WTC11 (cell line): ENCODE results near the gene SLCO1A2. TPM values are rescaled to one million over a fixed set of nuclear protein-coding genes. Genes with fewer than 3 reads are reported as not detected.

ENCODE experiments used
- ATAC-seq: fragments of 200-7000 bp; cut with Tn5 transposase; 2 replicates; pipeline ENCODE4 v1.10.0; 2021; ENCODE audit warnings: mild to moderate bottlenecking, moderate library complexity
- CTCF ChIA-PET: fragments of 300-600 bp; sonication (Branson Sonifier 250); formaldehyde crosslinking; loops from one replicate; lab custom pipeline; 2021; ENCODE audit warnings: antibody characterized with exemption; lab: Charles Lee
- POLR2A ChIA-PET: fragments of 350-600 bp; sonication (Branson Sonifier 250); formaldehyde crosslinking; loops from one replicate; lab custom pipeline; 2021; ENCODE audit warnings: antibody characterized with exemption; lab: Charles Lee
- DNase-seq: peaks from one replicate; pipeline ENCODE4 v3.0.0; 2021; ENCODE audit warnings: low spot score
- H3K27ac Mint-ChIP-seq: 2 replicates; pipeline ENCODE4 v1.8.0; 2021; ENCODE audit warnings: mixed read lengths
- H3K27me3 Mint-ChIP-seq: 2 replicates; pipeline ENCODE4 v1.8.0; 2021; ENCODE audit warnings: low read depth, mild to moderate bottlenecking, moderate library complexity, mixed read lengths
- H3K36me3 Mint-ChIP-seq: 2 replicates; pipeline ENCODE4 v1.8.0; 2021; ENCODE audit warnings: mixed read lengths
- H3K4me1 Mint-ChIP-seq: 2 replicates; pipeline ENCODE4 v1.8.0; 2022; ENCODE audit warnings: mixed read lengths
- H3K4me3 Mint-ChIP-seq: 2 replicates; pipeline ENCODE4 v1.8.0; 2021; ENCODE audit warnings: mild to moderate bottlenecking, moderate library complexity, mixed read lengths
- H3K9me3 Mint-ChIP-seq: 2 replicates; pipeline ENCODE4 v1.8.0; 2021; ENCODE audit warnings: mixed read lengths
- CREM ChIP-seq: sonication (generic); formaldehyde crosslinking; IDR thresholded peaks from 2 replicates; pipeline ENCODE4 v1.8.1; 2022; ENCODE audit warnings: mild to moderate bottlenecking, missing genetic modification reagents, moderate library complexity
- ESRRA ChIP-seq: sonication (generic); formaldehyde crosslinking; IDR thresholded peaks from 2 replicates; pipeline ENCODE4 v1.8.1; 2022; ENCODE audit warnings: mild to moderate bottlenecking, missing genetic modification reagents, borderline replicate concordance
- FOXJ3 ChIP-seq: sonication (generic); formaldehyde crosslinking; IDR thresholded peaks from 2 replicates; pipeline ENCODE4 v1.9.0; 2021; ENCODE audit warnings: missing genetic modification reagents, mild to moderate bottlenecking, borderline replicate concordance
- NR2C2 ChIP-seq: sonication (generic); formaldehyde crosslinking; IDR thresholded peaks from 2 replicates; pipeline ENCODE4 v1.8.0; 2022; ENCODE audit warnings: mild to moderate bottlenecking, missing genetic modification reagents
- NR3C1 ChIP-seq: sonication (generic); formaldehyde crosslinking; conservative IDR thresholded peaks from 2 replicates; pipeline ENCODE4 v1.8.1; 2023; ENCODE audit warnings: low read depth, mild to moderate bottlenecking, missing genetic modification reagents
- SMAD4 ChIP-seq: sonication (generic); formaldehyde crosslinking; IDR thresholded peaks from 2 replicates; pipeline ENCODE4 v1.8.0; 2022; ENCODE audit warnings: mild to moderate bottlenecking, missing genetic modification reagents
- TCF7 ChIP-seq: sonication (generic); formaldehyde crosslinking; IDR thresholded peaks from 2 replicates; pipeline ENCODE4 v1.8.0; 2022; ENCODE audit warnings: mild to moderate bottlenecking, low read depth, missing genetic modification reagents, moderate library complexity
- TP53 ChIP-seq: sonication (generic); formaldehyde crosslinking; IDR thresholded peaks from 2 replicates; pipeline ENCODE4 v1.8.1; 2023; ENCODE audit warnings: mild to moderate bottlenecking, missing genetic modification reagents
- ZNF317 ChIP-seq: sonication (generic); formaldehyde crosslinking; IDR thresholded peaks from 2 replicates; pipeline ENCODE4 v1.8.1; 2023; ENCODE audit warnings: low read depth, mild to moderate bottlenecking, moderate library complexity, missing genetic modification reagents, borderline replicate concordance
- ZNF396 ChIP-seq: fragments of 250-450 bp; sonication (Bioruptor Pico); IDR thresholded peaks from 2 replicates; pipeline ENCODE4 v1.8.0; 2021; ENCODE audit warnings: mild to moderate bottlenecking, moderate library complexity, borderline replicate concordance
- total RNA-seq: library from RNA; stranded (reverse); gene quantifications from 3 replicates; pipeline ENCODE4 v1.2.3, GENCODE V29; 2021
- TF ChIP-seq, protein P1 (sequence below): fragments of 250-450 bp; sonication (Bioruptor Pico); IDR thresholded peaks from 2 replicates; pipeline ENCODE4 v1.8.0; 2021; ENCODE audit warnings: mild to moderate bottlenecking
- TF ChIP-seq, protein P2 (sequence below): sonication (generic); formaldehyde crosslinking; IDR thresholded peaks from 2 replicates; pipeline ENCODE4 v1.8.0; 2022; ENCODE audit warnings: missing genetic modification reagents
- TF ChIP-seq, protein P3 (sequence below): sonication (generic); formaldehyde crosslinking; IDR thresholded peaks from 2 replicates; pipeline ENCODE4 v1.8.1; 2022; ENCODE audit warnings: low read depth, missing genetic modification reagents, borderline replicate concordance
- TF ChIP-seq, protein P4 (sequence below): sonication (generic); formaldehyde crosslinking; IDR thresholded peaks from 2 replicates; pipeline ENCODE4 v1.8.1; 2022; ENCODE audit warnings: mild to moderate bottlenecking, missing genetic modification reagents, moderate library complexity, borderline replicate concordance

Gene SLCO1A2
- total RNA-seq, 1 experiment from 2014 or later = 9.9 TPM

DNA sequence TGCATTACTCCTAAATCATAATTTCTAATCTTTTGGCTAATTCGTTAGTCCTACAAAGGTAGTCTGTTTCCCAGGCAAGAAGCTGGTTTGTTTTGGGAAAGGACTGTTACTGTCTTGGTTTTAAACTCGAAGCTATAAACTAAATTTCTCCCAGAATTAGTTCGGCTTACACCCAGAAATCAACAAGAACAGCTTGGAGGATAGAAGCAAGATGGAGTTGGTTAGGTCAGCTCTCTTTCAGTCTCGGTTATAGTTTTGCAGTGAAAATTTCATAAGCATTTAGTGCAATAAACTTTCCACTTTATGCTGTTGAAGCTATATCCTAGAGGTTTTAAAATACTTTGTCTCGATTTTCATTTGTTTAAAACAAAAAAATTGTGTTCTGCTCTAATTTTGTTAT lies 100.3 kb downstream of the SLCO1A2 start:
- DNase-seq = no peak
- Mint-ChIP-seq H3K27ac (no peak overlapping the region), H3K9me3 (peaks cover 8% of the 10 kb centered on the region), H3K4me1 (no peaks in the 10 kb centered on the region), H3K36me3 (peaks cover 5% of the 10 kb centered on the region), H3K4me3 (no peak overlapping the region), H3K27me3 (no peaks in the 10 kb centered on the region)
- TF ChIP-seq ZNF317 (CRISPR knock-in tag) (no peak), ESRRA (CRISPR knock-in tag) (no peak), ZNF396 (CRISPR knock-in tag) (no peak), CREM (no peak), NR3C1 (CRISPR knock-in tag) (no peak)
- TF ChIP-seq, protein P1, sequence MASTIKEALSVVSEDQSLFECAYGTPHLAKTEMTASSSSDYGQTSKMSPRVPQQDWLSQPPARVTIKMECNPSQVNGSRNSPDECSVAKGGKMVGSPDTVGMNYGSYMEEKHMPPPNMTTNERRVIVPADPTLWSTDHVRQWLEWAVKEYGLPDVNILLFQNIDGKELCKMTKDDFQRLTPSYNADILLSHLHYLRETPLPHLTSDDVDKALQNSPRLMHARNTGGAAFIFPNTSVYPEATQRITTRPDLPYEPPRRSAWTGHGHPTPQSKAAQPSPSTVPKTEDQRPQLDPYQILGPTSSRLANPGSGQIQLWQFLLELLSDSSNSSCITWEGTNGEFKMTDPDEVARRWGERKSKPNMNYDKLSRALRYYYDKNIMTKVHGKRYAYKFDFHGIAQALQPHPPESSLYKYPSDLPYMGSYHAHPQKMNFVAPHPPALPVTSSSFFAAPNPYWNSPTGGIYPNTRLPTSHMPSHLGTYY (CRISPR knock-in tag) = no peak
- no peak for ATAC-seq
- POLR2A ChIA-PET = no interaction called here
- CTCF ChIA-PET = no interaction called here

DNA sequence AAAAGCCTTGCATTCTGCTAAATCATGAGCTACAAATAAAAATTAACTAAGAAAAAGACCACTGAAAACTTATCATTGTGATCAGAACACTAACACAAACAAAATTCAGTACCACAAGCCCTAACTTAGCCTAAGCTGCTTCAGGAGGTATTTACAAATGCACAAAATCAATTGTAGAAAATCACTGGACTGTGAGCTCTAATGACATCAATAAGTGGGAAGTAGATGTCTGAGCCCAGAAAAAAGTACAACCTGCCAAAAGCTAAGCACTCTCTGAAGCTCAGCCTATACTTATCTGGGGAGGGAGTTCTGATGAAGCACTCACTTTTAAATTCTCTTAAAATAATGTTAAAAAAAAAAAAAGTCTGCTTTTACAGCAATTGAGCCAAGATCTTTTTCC lies 110.8 kb downstream of the SLCO1A2 start:
- Mint-ChIP-seq H3K4me3 (no peak overlapping the region), H3K36me3 (no peaks in the 10 kb centered on the region), H3K4me1 (no peaks in the 10 kb centered on the region), H3K9me3 (peaks cover 5% of the 10 kb centered on the region; the same call in 1 of the 2 replicates)
- no peak for ATAC-seq
- TF ChIP-seq SMAD4 (CRISPR knock-in tag) = no peak
- no peak for TF ChIP-seq FOXJ3 (CRISPR knock-in tag)
- no peak for TF ChIP-seq NR2C2 (CRISPR knock-in tag)
- TF ChIP-seq, all 79 proteins: peak for 0
- no peak overlapping the region for H3K27ac Mint-ChIP-seq
- H3K27me3 Mint-ChIP-seq = no peaks in the 10 kb centered on the region
- CTCF ChIA-PET = no interaction called here
- POLR2A ChIA-PET = no interaction called here
- DNase-seq = no peak

DNA sequence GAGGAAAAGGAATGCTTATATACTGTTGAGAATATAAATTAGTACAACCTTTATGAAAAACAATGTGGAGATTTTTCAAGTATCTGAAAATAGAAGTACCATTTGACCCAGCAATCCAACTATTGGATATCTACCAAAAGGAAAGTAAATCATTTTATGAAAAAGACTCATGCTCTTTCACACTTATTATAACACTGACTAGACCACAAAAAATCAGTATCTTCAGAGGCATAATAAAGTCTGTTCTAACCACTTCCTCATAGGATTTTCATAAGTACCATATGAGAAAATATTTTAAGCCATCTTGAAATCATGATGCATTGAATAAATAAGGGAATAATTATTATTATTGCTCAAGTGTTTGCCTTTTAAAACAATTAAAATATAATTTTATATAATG lies 112.9 kb downstream of the SLCO1A2 start:
- H3K27me3 Mint-ChIP-seq = no peaks in the 10 kb centered on the region
- CTCF ChIA-PET = no interaction called here

More for the DNA sequence above, 112.9 kb downstream of the SLCO1A2 start:
- ATAC-seq (no peak), DNase-seq (no peak)
- H3K4me1 Mint-ChIP-seq = peaks cover 3% of the 10 kb centered on the region; the same call in 1 of the 2 replicates
- H3K27ac Mint-ChIP-seq = no peak overlapping the region
- no peaks in the 10 kb centered on the region for H3K9me3 Mint-ChIP-seq
- POLR2A ChIA-PET = no interaction called here
- no peaks in the 10 kb centered on the region for H3K36me3 Mint-ChIP-seq
- TF ChIP-seq, protein P2, sequence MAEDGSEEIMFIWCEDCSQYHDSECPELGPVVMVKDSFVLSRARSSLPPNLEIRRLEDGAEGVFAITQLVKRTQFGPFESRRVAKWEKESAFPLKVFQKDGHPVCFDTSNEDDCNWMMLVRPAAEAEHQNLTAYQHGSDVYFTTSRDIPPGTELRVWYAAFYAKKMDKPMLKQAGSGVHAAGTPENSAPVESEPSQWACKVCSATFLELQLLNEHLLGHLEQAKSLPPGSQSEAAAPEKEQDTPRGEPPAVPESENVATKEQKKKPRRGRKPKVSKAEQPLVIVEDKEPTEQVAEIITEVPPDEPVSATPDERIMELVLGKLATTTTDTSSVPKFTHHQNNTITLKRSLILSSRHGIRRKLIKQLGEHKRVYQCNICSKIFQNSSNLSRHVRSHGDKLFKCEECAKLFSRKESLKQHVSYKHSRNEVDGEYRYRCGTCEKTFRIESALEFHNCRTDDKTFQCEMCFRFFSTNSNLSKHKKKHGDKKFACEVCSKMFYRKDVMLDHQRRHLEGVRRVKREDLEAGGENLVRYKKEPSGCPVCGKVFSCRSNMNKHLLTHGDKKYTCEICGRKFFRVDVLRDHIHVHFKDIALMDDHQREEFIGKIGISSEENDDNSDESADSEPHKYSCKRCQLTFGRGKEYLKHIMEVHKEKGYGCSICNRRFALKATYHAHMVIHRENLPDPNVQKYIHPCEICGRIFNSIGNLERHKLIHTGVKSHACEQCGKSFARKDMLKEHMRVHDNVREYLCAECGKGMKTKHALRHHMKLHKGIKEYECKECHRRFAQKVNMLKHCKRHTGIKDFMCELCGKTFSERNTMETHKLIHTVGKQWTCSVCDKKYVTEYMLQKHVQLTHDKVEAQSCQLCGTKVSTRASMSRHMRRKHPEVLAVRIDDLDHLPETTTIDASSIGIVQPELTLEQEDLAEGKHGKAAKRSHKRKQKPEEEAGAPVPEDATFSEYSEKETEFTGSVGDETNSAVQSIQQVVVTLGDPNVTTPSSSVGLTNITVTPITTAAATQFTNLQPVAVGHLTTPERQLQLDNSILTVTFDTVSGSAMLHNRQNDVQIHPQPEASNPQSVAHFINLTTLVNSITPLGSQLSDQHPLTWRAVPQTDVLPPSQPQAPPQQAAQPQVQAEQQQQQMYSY (CRISPR knock-in tag) = no peak
- TF ChIP-seq TCF7 (CRISPR knock-in tag) = no peak
- TF ChIP-seq, protein P3, sequence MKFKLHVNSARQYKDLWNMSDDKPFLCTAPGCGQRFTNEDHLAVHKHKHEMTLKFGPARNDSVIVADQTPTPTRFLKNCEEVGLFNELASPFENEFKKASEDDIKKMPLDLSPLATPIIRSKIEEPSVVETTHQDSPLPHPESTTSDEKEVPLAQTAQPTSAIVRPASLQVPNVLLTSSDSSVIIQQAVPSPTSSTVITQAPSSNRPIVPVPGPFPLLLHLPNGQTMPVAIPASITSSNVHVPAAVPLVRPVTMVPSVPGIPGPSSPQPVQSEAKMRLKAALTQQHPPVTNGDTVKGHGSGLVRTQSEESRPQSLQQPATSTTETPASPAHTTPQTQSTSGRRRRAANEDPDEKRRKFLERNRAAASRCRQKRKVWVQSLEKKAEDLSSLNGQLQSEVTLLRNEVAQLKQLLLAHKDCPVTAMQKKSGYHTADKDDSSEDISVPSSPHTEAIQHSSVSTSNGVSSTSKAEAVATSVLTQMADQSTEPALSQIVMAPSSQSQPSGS (CRISPR knock-in tag) = no peak
- no peak for TF ChIP-seq TP53 (CRISPR knock-in tag)
- TF ChIP-seq, protein P4, sequence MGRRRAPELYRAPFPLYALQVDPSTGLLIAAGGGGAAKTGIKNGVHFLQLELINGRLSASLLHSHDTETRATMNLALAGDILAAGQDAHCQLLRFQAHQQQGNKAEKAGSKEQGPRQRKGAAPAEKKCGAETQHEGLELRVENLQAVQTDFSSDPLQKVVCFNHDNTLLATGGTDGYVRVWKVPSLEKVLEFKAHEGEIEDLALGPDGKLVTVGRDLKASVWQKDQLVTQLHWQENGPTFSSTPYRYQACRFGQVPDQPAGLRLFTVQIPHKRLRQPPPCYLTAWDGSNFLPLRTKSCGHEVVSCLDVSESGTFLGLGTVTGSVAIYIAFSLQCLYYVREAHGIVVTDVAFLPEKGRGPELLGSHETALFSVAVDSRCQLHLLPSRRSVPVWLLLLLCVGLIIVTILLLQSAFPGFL (CRISPR knock-in tag) = no peak
- H3K4me3 Mint-ChIP-seq = no peak overlapping the region
